NCI-H128 (cell line): ENCODE results near the gene HEYL.
A peak's percentile ranks its signal among the peaks of the same experiment; 100 is the strongest.

ENCODE experiments used
- DNase-seq: peaks from one replicate; lab custom pipeline; 2025; ENCODE audit not compliant: unreplicated experiment; lab: John Stamatoyannopoulos, UW

HEYL gene

DNA sequence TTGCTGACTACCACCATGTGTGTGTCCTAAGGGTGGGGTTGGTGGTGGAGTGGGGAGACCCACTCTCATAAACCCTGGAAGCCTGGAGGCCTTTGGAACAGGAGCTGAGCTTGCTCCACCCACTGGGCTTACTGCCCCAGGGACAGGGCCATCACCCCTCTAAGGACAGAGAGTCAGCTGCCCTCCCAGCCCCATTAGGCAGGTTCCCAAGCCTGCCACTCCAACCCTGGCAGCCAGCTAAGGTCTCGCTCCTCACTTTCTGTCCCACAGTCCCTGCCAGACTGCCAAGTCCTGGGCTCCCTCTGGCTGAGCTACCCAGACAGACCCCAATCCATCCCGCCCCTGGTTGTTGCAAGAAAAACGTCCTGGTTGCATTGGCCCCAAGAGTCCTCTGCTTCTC lies 28.7 kb upstream of the HEYL start:
- no peak for DNase-seq

DNA sequence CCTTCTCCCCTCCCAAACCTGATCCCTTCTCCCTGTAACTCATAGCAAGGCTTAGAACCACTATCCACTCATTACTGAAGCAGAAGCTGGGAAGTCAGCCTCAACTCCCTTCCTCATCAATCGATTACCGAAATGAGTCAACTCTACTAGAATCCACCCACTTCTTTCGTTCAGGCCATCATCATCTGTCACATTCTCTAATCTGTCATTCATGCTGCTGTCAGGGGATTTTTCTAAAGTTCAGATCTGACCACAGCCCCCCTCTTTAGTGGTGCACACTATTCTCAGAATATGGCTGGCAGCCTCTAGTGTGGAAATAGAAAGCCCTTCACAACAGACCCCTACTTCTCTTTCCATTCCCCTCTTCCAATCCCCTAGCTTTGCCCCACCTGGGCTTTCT lies 27.3 kb upstream of the HEYL start:
- DNase-seq = no peak

DNA sequence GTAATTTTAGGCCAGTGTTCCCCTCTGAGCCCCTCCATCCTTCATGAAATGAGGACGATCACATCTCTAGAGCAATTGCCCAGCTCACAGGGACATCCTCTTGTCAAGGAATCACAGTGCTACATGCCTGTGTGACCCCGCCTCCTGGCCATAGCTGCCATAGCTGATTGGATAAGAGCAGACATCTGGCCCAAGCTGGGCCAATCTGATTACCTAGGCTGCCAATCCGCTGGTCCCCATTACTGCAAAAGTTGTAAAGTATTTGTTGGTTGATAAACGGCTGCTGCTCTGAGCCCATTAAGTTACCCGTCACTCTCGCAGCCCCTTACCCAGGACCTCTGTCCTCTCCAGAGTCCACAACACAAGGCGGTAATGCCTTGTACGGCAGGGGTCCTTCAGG lies 24.1 kb upstream of the HEYL start:
- no peak for DNase-seq

DNA sequence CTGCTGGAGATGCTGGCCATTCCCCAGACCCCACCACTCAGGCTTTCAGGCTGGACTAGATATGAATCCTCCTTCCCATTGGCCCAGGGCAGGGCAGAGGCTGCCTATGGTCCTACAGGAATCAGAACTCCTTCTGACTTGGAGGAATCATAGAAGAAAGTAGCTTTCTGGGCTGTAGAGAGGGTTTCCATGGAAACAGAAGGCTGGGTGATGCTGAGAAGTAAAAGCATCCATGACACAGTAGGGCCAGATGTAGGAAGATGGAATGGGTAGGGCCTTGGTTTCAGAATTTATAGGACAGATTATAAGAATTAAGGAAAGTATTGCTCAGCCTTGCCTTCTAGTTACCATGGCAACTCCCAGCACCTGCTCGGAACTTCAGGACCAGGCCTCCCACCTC lies 23.4 kb upstream of the HEYL start:
- DNase-seq = no peak

DNA sequence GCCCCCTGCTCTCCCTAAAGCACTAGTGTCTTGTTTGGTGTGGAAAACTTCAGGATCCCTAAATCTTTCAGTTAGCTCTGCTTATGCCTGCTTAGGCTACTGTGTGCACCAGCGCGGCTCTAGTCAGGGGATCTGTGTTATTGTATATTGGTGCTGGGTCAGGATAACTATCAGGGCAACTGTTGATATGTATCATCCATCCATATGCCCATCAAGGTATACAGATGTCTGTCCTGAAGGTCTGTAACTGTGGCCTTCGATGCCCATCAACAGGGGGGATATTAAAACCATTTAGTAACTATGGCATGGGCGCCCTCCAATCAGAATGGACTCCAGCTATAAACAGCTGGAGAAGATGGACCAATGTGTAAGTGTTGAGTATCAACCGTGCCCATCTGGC lies 20.1 kb upstream of the HEYL start:
- DNase-seq = no peak

DNA sequence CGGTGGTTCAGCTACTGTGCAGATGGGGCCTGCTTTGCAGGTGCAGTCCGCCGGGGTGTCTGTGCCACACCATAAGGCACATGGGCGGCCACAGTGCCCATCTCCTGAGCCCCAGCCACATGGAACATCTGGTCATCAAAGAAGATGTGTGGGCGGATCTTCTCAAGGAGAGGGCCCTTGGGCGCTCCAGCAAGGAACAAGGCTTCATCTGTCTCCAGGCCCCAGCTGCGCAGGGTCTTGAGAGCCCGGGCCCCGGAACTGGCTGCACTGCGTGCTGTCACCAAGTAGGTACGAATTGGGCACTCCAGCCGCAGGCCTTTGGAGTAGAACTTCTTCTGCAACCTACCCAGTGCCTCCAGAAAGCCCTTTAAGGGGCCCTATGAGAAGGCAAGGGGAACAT lies 19.7 kb upstream of the HEYL start:
- DNase-seq = no peak

DNA sequence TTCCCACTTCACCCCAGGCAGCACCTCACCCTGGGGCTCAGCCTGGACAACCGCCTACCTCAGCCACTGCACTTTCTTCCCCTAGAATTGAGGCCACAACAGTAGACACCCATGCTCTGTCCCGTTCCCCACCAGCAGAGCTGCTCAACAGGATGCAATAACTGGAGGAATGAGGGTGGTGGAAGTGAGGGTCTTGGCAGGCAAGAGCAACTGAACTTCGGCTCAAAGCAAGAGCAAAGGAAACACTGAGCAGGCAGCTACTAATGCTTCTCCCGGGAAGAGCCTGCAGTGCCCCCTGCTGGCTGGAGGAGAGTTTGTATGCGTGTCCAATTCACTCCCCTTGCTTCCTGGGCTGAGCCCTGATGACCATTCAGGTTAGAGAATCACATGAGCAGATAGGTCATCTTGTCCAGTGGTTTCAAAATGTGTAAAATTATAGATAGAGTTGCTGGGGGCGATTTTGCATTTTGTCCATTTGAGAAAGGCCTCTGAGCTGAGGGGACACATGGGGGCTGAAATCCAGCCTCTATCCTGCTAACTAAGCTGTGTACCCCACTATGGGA lies 18.6 kb upstream of the HEYL start:
- DNase-seq = peak; percentile 34

DNA sequence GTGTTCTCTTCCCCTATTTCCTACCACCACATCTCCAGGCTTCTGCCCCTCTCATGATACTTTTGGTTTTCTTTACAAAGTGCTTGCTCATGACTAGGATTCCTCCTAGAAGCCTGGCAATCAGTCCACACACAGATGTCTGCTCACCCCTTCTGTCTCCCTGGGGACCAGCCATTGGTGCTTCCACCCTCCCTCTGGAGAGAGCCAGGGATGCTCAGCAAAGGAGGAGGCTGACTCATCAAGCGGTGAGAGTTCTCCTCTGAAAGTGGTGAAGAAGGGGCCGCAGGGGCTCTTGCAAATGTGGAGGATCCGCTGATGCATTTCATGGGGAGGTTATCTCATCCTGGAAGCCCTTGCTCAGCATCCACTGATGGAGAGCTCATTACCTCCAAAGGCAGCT lies 18.0 kb upstream of the HEYL start:
- DNase-seq = no peak

DNA sequence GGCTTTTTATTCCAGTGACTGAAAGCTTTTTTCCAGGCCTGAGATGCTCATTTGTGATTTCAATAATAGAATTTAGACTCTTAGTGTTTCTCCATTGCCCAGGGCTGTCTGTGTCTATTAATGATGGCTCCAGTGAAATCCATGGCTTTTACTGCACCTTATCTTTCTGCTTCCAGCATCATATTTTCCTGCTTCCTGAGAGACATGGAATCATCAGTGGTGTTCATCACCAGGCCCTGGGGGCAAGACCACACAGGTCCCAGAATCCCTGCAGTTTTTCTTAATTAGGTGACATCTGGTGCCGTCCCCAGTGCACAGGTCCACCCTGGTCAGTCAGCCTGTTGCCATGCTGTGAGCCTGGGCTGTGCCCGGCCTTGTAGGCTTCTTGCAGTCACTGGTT lies 16.9 kb upstream of the HEYL start:
- DNase-seq = no peak

DNA sequence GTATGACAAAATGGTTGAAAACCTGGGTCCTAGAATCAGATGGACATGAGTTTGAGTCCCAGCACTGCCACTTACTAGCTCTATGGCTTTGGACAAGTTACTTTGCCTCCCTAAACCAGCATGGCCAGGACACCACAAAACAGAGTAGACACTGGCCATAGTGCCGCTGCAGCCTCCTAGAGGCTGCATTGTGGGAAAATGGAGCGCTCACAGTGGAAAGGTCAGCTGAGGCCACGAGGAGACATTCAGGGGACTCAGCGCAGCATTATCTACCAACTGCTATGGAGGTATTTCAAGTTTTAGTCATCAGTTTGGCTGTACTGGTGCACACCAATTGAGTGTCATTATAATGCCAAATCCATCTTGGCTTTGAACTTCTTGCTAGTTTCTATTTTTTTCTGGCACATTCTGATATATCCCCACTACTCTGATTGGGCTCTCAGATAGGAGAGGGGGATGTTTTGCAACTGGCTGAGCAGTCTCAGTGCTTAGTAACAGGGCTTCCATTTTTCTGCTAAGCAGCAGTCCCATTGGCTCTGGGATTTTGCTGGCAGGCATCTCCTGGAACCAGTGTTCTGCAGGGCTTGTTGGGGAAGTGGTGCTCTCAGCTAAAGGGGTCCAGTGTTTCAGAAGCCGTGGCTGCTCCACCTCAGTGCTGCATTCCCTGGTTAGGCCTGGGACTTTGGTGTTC lies 16.3 kb upstream of the HEYL start:
- no peak for DNase-seq

DNA sequence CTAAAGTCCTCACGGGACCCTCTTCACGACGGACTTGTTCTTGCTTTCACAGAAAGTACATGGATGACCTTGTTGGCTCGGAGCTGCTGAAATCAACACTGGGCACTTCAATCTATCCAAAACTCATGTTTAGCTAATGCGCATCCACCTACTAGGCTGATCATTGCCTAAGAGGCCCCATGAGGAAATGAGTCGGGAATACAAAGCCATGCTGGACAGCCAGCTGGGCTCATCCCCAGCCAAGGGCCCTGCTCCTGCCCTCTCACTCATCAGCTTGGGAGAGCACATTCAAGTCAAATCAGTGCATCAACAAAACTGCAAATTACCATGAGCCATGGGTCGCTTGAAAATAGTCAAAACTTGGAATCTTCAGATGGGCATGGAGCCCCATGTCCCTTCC lies 14.8 kb upstream of the HEYL start:
- no peak for DNase-seq

DNA sequence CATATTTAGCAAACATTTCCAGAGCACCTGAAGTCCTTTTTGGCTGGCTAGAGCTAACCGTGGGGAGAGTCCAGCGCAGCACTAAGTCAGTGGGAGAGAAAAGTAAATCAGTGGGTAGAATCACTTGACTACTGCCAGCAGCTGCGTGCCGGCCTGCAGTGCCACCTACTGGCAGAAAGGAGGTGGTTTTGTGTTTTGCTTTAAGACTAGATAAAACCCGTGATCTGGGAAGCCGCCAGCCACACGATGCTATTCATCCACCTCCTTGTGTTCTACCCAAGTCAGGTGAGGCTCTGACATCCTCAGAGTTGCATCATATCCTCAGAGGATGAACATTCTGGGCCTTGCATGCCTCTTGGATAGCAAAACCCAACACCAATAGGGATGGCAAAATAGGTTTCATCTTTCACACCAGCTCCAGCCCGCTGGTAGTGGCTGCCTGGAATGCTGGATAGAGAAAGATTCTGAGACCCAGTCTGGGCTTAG lies 14.1 kb upstream of the HEYL start:
- peak; percentile 52 for DNase-seq

DNA sequence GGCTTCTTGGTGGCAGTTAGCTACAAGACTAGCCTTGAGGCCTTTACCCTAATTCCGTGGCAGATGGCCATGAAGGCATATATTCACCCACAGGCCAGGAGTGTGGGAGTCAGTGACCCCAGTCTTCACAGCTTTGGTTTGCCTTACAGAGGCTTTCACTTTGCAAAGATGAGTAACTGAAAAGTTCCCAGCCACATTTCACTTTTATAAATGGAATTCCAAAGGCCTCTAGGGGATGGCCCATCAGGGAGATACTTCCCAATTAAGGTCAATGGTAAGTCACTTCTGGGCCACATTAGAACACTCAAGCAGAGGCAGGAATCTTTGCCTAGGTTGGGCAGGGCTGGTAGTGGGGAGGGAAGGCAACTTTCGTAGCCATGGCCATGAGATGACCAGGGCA lies 13.1 kb upstream of the HEYL start:
- no peak for DNase-seq

DNA sequence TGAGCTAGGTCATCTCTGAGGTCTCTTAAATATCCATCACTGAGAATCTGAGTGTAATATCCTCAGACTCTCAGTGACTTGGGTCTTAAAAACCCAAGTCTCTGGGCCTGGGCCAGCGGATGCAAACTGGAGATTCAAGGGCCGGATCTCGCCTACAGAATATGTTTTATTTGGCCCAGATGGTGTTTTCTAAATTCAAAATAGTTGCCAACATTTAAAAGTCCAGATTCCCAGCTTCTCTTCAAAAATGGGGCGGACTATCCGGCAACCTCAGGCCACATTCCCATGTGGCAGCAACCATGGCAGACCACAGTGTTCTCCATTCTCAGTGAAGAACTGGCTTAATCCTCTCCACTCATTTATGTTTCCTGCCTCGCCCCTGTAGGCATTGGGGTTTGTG lies 12.7 kb upstream of the HEYL start:
- no peak for DNase-seq

DNA sequence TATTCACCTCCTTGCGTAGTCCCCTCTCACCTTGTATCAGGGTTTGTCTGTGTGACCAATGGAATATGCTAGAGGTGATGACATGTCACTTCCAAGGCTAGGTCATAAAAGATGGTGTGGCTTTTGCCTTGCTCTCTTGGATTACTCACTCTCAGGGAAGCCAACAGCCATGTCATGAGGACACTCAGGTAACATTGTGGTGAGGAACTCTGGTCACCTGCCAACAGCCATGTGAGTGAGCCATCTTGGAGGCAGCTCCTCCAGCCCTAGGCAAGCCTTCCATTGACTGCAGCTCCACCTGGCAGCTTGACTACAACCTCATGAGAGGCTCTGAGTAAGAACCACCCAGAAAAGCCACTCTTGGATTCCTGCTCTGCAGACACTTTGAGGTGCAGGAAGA lies 11.0 kb upstream of the HEYL start:
- no peak for DNase-seq

DNA sequence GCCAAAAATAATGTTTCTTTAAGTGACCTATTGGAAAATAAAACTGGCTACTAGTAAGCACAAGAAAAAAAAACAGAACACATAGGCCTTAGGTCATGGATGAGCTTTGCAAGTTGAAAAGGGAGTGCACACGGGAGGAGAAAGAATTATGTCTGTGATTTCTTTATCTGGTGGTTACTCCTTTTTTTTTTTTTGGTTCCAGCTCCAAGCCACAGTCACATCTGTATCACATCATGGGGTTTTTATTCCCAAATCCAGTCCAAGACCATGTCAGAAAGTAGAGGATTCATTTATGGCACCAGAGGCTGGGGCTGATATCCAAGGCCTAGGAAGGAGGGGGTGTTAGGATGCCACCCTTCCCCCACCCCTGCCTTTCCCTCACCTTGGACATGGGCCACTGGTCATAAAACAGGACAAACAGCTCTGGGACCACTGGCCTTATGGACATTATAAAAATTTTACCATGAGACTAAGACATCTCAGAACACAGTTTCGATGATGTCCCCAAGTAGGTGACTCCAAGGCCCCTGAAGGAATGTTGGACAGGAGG lies 10.3 kb upstream of the HEYL start:
- no peak for DNase-seq

DNA sequence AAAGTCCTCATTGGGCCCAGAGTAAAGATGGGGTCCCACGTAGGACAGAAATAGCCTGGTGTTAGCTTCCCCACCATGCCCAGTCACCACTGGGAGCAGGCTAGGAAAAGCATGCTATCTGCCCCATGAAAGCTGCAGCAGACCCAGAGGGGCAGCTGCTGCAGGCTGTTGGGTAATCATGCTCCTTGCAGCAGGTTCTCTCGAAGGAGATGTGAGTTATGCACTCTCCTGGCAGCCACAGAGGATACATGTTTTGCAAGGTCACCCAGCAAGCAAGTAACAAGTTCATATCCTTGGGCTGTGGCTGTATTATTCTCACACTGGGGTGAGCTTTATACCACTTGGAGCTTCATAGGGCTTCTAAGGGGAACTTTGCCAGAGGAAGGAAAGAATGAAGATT lies 9.1 kb upstream of the HEYL start:
- DNase-seq = no peak

DNA sequence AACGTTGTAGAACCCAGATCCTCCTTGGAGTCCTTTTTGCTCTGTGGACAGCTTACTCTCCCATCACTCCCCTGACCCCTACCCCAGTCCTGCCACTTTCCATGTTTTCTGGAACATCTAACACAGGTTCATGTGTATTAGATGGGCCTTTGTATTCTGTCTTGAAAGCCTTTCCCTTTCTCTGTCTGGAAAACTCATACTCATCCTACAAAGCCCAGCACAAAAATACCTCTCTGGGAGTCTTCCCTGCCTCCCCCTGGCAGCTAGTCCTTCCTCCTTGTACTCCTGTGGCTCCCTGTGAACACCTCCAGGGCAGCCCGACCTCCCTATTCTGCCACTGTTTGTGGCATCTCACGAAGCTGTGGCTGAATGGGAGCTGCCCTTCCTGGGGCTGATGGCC lies 7.8 kb upstream of the HEYL start:
- no peak for DNase-seq

DNA sequence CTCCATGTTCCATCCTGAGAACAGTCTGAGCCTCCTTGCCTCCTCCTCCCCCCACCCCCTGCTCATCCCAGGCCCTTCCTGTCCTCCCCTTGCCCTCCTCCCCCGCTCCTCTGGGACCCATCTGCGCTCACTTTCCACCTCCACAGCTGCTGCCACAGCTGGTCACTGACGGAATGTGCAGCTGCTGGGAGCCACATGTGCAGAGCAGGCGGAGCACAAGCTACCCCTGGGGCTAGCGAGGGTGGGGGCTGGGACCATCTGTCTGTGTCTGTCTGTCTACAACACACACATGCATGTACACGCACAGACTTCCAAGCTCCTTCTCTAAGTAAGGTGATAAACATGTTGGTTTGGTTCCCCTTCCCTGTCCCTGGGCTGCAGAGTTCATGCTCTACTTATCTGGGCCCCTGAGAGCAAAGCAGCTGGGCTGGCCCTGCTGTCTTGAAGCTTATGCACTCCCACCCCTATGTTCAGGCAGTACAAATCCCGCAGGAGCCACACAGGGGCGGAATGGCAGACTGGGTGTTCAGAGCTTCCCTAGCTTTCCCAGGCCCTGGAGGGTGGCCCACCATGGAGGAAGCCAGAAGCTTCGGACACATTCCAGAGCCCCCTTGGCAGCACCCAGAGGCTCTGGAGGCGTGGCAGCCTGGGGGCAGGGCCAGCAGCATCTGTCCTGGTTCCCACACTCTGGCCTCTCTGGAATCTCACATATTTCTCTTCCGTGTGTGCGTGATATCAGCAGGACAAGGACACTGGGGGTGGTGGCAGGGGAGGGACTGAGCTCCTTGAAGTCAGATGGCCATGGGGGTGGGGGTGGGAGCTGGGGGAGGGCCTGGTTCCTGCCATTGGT lies 7.0 kb upstream of the HEYL start:
- DNase-seq = no peak

DNA sequence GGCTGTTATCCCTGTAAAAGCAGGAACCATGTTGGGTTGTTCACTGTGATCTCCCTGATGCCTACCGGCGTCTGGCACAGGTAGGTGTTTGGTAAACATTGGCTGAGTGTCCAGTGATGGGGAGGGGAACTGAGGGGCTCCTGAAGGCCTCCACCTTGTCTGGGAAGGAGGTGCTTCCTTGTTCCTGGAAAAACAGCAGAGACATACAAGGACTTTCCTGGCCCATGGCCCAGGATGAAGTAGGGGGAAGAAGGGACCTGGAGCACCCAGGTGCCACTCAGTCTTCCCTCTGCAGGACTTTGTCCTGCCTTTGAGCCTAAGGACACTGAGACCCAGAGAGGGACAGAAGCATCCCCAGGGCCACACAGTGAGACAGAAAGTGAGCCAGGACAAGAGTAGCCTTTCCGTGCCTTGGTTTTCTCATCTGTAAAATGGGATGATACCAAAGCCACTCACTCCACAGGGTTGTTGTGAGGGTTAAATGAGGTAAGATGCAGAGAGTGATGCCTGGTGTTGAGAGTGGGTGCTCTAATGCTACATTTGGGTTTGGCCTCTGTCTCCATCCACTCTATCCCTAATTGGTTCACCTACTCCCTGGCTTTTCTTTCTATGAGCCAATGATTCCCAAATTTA lies 6.1 kb upstream of the HEYL start:
- no peak for DNase-seq

DNA sequence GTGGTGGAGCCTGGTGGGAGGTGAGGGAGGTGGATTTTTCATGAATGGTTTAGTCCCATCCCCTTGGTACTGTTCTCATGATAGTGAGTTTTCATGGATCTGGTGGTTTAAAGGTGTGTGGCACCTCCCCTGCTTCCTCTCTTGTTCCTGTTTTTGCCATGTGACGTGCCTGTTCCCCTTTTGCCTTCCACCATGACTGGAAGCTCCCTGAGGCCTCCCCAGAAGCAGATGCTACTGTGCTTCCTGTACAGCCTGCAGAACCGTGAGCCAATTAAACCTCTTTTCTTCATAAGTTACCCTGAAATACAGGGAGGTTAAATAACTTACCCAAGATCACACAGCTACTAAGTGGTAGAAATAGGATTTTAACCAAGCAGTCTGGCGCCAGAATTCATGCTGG lies 4.3 kb upstream of the HEYL start:
- DNase-seq = no peak

DNA sequence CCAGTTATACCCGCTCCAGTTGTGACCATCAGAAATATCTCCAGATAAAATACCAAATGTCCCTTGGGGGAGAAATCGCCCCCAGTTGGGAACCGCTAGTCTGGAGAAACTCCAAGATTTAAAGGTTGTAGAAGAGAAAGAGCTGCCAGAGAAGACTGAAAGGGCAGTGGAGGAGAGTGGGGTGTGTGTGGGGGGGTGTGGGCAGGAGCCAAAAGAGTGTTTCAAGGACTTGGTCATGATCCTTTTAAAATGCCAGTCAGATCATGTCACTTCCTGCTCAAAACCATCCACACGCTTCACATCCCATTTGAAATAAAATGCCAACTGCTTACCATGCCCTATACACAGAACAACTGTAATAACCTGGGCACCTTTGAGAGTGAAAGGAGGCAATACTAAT lies 3.4 kb upstream of the HEYL start:
- DNase-seq = no peak
